GM12878 (cell line): ENCODE results near the gene CHAC2. TPM values are rescaled to one million over a fixed set of nuclear protein-coding genes. Genes with fewer than 3 reads are reported as not detected.

Source experiments
- ATAC-seq: fragments of 200-7000 bp; cut with Tn5 transposase; 3 replicates; pipeline ENCODE4 v1.9.1; 2020; ENCODE audit warnings: mild to moderate bottlenecking, moderate library complexity
- BruUV-seq: library from RNA; stranded (reverse); fragments of 400-500 nt; replicated peaks from 2 replicates; lab custom pipeline; 2021; lab: Mats Ljungman, UMichigan
- CTCF ChIA-PET: fragments of 300-600 bp; sonication (Branson Sonifier 250); formaldehyde crosslinking; extraction: SDS; loops from one replicate; lab custom pipeline; 2021; ENCODE audit warnings: inconsistent platforms; lab: Yijun Ruan, JAX
- POLR2A ChIA-PET: fragments of 350-600 bp; formaldehyde crosslinking; extraction: SDS; loops from one replicate; lab custom pipeline; 2021; ENCODE audit warnings: inconsistent platforms; lab: Charles Lee
- RAD21 ChIA-PET: fragments of 300-600 bp; sonication (Branson Sonifier 250); formaldehyde crosslinking; loops from one replicate; lab custom pipeline; 2023; ENCODE audit warnings: antibody characterized with exemption; ENCODE audit not compliant: unreplicated experiment; lab: Charles Lee
- SMC1A ChIA-PET: fragments of 300-600 bp; sonication (Branson Sonifier 250); formaldehyde crosslinking; loops from one replicate; lab custom pipeline; 2023; ENCODE audit not compliant: unreplicated experiment, uncharacterized antibody; lab: Charles Lee
- DNase-seq: peaks from one replicate; pipeline ENCODE4 v3.0.0-alpha.2; 2011; ENCODE audit warnings: low read depth, low spot score
- FAIRE-seq: peaks from 3 replicates; lab custom pipeline; 2011; peaks lifted over from hg19 to GRCh38; lab: Jason Lieb, UNC
- H2AFZ ChIP-seq: 2 replicates; pipeline ENCODE4 v1.6.0; 2011; ENCODE audit warnings: low read depth, low read length, control low read depth; ENCODE audit not compliant: control insufficient read depth
- H3K27ac ChIP-seq: 2 replicates; pipeline ENCODE4 v1.5.1; 2011; ENCODE audit warnings: control low read depth; ENCODE audit not compliant: control insufficient read depth, insufficient read depth
- H3K27me3 ChIP-seq, 2 experiments: replicated peaks in 1 of 2; 2 replicates each; pipeline versions ENCODE4 v1.6.0 to v1.6.1; 2011; ENCODE audit warnings: low read length in 1 of 2; ENCODE audit not compliant: control insufficient read depth in 2 of 2, insufficient read depth in 2 of 2
- H3K36me3 ChIP-seq, 2 experiments: 2 replicates each; pipeline ENCODE4 v1.5.1; 2011; ENCODE audit warnings: low read length in 1 of 2; ENCODE audit not compliant: control insufficient read depth in 2 of 2, insufficient read depth in 2 of 2
- H3K4me1 ChIP-seq: 2 replicates; pipeline ENCODE4 v1.6.1; 2011; ENCODE audit warnings: mild to moderate bottlenecking, low read length, moderate library complexity, mixed read lengths; ENCODE audit not compliant: control insufficient read depth, insufficient read depth
- H3K4me2 ChIP-seq: 2 replicates; pipeline ENCODE4 v1.6.0; 2011; ENCODE audit warnings: control low read depth; ENCODE audit not compliant: control insufficient read depth, insufficient read depth
- H3K4me3 ChIP-seq: fragments of 200-600 bp; sonication (generic); 2 replicates; pipeline ENCODE4 v1.5.1; 2016
- H3K79me2 ChIP-seq: 2 replicates; pipeline ENCODE4 v1.6.0; 2011; ENCODE audit warnings: low read length; ENCODE audit not compliant: control insufficient read depth, insufficient read depth
- H3K9ac ChIP-seq: 2 replicates; pipeline ENCODE4 v1.8.0; 2011; ENCODE audit warnings: low read length, control low read depth, mixed read lengths; ENCODE audit not compliant: control insufficient read depth, insufficient read depth
- H3K9me3 ChIP-seq: replicated peaks from 3 replicates; pipeline ENCODE4 v1.5.1; 2011; ENCODE audit warnings: mild to moderate bottlenecking, low read length; ENCODE audit not compliant: control insufficient read depth, insufficient read depth
- H4K20me1 ChIP-seq: 2 replicates; pipeline ENCODE4 v1.6.0; 2011; ENCODE audit not compliant: control insufficient read depth, insufficient read depth
- ATF2 ChIP-seq: IDR thresholded peaks from 2 replicates; pipeline ENCODE4 v1.6.1; 2012; ENCODE audit warnings: low read length, inconsistent platforms
- ATF3 ChIP-seq: IDR thresholded peaks from 2 replicates; pipeline ENCODE4 v1.6.1; 2011; ENCODE audit warnings: low read depth, mild to moderate bottlenecking, low read length, moderate library complexity, borderline replicate concordance; ENCODE audit errors: extremely low read depth
- HDAC6 ChIP-seq: fragments of 200-600 bp; sonication (generic); IDR thresholded peaks from one replicate; pipeline ENCODE4 v1.8.0; 2017; ENCODE audit warnings: antibody characterized with exemption; ENCODE audit not compliant: unreplicated experiment
- SMAD1 ChIP-seq: fragments of 450-650 bp; IDR thresholded peaks from 2 replicates; pipeline ENCODE4 v1.6.1; 2018; ENCODE audit warnings: mild to moderate bottlenecking, low read depth; ENCODE audit not compliant: partially characterized antibody
- TCF7 ChIP-seq: IDR thresholded peaks from 2 replicates; pipeline ENCODE4 v1.6.1; 2014; ENCODE audit warnings: antibody characterized with exemption, borderline replicate concordance
- ZNF207 ChIP-seq: fragments of 450-650 bp; IDR thresholded peaks from 2 replicates; pipeline ENCODE4 v1.6.1; 2014; ENCODE audit warnings: antibody characterized with exemption, mild to moderate bottlenecking, borderline replicate concordance
- WGBS: methylation state at CpG from one replicate; pipeline ENCODE4 v1.1.6; 2016; ENCODE audit warnings: low lambda C conversion rate; ENCODE audit not compliant: insufficient replicate concordance, insufficient coverage; ENCODE audit errors: missing lambda C conversion rate; 5-methylcytosine and 5-hydroxymethylcytosine counted together
- in situ Hi-C: fragments of 300-500 bp; cut with MboI; formaldehyde crosslinking; loops from 9 replicates; pipeline ENCODE4 v1.14.3; 2018; ENCODE audit warnings: mixed read lengths
- intact Hi-C: fragments of 100-400 bp; cut with micrococcal nuclease; formaldehyde crosslinking; loops from one replicate; pipeline ENCODE4 v1.14.2; 2022; ENCODE audit not compliant: unreplicated experiment
- polyA plus RNA-seq, 11 experiments: library from polyadenylated mRNA; depleted of rRNA in 4 of 11; unstranded in 6 of 11; stranded (reverse) in 5 of 11; fragments of >200 nt; fragmentation: Nextera tagmentation in 4 of 11; fragmentation: Illumina TruSeq in 1 of 11; extraction: Ambion mirVana in 4 of 11; extraction: Trizol in 1 of 11; gene quantifications; 1 replicate in 1 of 11; 2 replicates in 10 of 11; pipeline versions ENCODE4 v1.2.1 to v1.2.3, GENCODE V29; 2011 to 2016; ENCODE audit warnings: inconsistent platforms in 2 of 11, missing spikeins in 2 of 11, low read depth in 1 of 11
- total RNA-seq, 4 experiments: library from RNA; depleted of rRNA in 3 of 4; stranded (reverse); fragments of >200 nt in 3 of 4; fragmentation: Illumina TruSeq in 1 of 4; extraction: Trizol in 1 of 4; gene quantifications; 2 replicates each; pipeline versions ENCODE4 v1.2.1 to v1.2.3, GENCODE V29; 2013 to 2021

CHAC2 gene
- total and polyA plus RNA-seq, 10 of the 15 experiments (the other 5 are each of a cell fraction or from before 2014, with no cell fraction given): 11.0 to 67.6 (median 25.0) TPM

DNA sequence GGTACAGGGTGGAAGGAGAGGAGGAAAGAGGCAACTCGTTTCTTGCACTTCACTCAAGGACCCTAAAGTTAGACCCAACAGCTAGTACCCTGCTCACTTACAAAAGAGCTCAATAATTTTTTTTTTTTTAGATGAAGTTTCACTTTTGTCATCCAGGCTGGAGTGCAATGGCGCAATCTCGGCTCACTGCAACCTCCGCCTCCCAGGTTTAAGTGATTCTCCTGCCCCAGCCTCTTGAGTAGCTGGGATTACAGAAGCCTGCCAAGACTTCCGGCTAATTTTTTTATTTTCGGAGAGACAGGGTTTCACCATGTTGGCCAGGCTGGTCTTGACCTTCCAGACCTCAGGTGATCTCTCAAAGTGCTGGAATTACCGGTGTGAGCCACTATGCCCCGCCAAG is 15.1 kb downstream of the CHAC2 start:
- intact Hi-C loops: no loop called here
- CTCF ChIA-PET: interaction anchor here (1.0 to 1.2 kb wide), 2 partner anchors 12 to 14 kb away, joined by 4 read pairs; no protein-coding TSS in a partner anchor
- no peak for FAIRE-seq

More for the DNA sequence above, 15.1 kb downstream of the CHAC2 start:
- ChIA-PET RAD21 (no interaction called here), POLR2A (interaction anchor here (1.1 to 6.6 kb wide), 2 partner anchors 15 to 20 kb away, joined by 3 to 37 read pairs; partner anchors contain the start of gene CHAC2), SMC1A (interaction anchor here (6.5 kb wide), 1 partner anchor 13 kb away, joined by 44 read pairs; the partner anchor contains the start of gene CHAC2)
- no peak overlapping the region for H2AFZ ChIP-seq
- H3K27ac ChIP-seq: no peak overlapping the region
- H3K9me3 ChIP-seq: no peaks in the 10 kb centered on the region; the same call in 2 of the 3 replicates
- H4K20me1 ChIP-seq: no peaks in the 10 kb centered on the region
- H3K4me1 ChIP-seq: 0 out of 2 replicates have a peak, but pooled peaks cover 2% of the 10 kb centered on the region
- H3K79me2 ChIP-seq: peaks cover 76% of the 10 kb centered on the region
- no peak for DNase-seq
- H3K4me2 ChIP-seq: no peak overlapping the region
- in situ Hi-C loops: no loop called here
- no peak overlapping the region for H3K9ac ChIP-seq
- no peak for ATAC-seq
- no peaks in the 10 kb centered on the region for H3K27me3 ChIP-seq
- peaks cover 0 to 9% of the 10 kb centered on the region in 2 experiments; a peak in 2 of 4 replicates for H3K36me3 ChIP-seq
- TF ChIP-seq ATF3: no peak
- no peak for TF ChIP-seq SMAD1
- no peak for TF ChIP-seq ZNF207
- TF ChIP-seq ATF2: no peak
- no peak for TF ChIP-seq TCF7
- no peak for TF ChIP-seq HDAC6
- 86% methylated on average over 8 of the region's 8 CpGs for WGBS
- BruUV-seq: no TSS peak
- no peak overlapping the region for H3K4me3 ChIP-seq
